Activated CD4-positive, alpha-beta T cell treated with anti-CD3 and anti-CD28 coated beads, Interleukin-2, amount 50 U/mL, for 48 hours (primary cell): ENCODE measurements around the gene CCL24.
"Not testable (repeated sequence)": the region's sequence is repeated elsewhere in the genome, so short reads cannot be mapped to it uniquely, and the experiment has no call there.

ENCODE experiments used
- DNase-seq, 2 experiments: peaks; one replicate each; pipeline ENCODE4 v3.0.0-alpha.2; 2020

Gene CCL24

DNA sequence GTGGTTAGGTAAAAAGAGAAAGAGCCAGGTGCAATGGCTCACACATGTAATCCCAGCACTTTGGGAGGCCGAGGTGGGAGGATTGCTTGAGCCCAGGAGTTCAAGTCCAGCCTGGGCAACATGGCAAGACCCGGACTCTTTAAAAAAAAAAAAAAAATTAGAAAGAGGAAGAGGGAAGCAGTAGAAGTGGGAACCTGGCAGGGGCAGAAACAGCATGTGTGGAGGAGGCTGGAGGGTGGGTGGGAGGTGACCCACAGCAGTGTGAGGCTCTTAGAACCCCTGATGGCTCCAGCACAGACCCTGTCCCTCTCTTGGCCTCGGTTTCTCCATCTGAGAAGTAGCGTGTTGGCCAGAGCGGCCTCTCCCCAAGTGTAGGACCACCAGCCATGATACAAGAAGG lies 4.9 kb upstream of the CCL24 start:
- DNase-seq: no peak

DNA sequence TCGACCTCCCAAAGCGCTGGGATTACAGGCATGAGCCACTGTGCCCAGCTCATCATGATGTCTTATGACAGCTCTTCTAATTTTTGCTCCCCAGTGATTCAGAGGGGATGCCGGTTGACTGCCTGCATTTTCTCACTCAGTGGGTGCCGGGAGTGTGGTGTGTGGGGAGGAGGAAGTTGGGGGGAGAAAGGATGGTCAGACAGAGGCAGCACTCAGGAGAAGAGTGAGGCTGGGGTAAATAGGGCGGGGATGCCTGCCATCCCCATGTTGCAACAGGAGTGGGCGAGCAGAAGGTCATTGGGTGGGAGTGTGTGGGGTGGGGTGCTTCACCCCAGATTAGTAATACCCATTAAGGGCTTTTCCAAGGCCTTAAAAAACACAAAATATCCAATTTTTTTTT lies 3.5 kb upstream of the CCL24 start:
- DNase-seq: no peak

DNA sequence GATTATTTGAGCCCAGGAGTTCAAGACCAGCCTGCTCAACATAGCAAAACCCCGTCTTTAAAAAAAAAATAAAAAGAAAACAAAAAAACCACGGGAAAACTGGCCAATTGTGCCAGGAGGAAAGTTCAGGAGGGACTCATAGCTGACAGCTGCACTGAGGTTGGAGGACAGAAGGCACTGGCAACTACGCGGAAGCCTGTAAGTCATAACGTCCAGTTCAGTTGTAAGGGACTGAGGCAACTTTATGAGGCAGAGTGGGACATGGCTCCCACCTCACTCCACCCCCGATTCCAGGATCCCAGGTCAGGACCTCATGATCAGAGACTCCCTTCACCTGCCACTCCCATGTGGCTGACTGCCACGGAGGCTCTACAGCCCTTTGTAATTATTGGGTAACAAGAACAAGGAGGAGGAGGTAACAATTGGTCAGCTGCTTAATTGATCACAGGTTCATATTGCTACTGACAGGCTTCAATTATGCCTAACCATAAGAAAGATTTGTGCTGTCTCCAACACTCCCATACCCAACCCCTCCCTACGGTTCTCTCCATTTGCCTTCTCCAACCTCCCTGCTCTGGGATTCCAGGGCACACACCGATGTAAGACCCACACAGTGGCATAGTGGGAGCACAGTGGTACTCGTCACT lies 1.9 kb upstream of the CCL24 start:
- DNase-seq: no peak

DNA sequence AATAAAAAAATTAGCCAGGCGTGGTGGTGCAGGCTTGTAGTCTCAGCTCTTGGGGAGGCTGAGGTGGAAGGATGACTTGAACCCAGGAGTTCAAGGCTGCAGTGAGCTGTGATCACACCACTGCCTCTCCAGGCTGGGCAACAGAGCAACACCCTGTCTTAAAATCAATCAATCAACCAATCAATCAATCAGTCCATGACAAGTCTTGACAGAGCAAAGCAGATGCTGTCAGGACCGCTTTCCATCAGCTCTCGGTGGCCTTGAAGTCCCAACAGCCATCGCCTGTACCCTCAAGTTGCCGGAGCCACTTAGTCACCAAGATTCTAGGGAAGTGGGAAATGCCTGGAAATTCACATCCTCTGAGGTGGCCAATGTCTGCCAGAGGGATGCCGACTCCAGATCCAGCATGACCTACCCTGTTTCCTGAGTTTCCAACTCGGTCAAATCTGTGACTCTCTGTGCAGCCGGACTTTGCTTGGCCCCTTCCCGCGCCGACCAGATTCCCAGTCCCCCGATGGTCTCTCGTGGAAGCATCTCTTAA lies 871 bp upstream of the CCL24 start:
- no peak for DNase-seq

DNA sequence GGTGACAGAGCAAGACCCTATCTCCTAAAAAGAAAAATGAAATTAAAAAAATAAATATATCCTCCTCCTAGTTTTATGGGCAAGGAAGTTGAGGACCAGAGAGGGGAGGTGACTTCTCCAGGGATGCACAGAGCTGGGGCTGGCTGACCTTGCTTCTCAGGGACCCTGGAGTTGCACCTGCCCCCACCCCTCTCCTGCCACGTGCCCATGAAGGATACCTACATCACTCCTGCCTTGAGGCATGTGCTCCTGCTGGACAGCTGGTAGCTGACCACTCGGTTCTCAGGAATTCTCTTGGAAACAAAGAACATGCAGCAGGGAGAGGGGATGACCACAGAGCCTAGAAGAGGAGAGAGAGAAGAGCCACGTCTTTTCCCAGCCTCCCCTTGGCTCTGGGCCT lies 522 bp downstream of the CCL24 start:
- DNase-seq: no peak

DNA sequence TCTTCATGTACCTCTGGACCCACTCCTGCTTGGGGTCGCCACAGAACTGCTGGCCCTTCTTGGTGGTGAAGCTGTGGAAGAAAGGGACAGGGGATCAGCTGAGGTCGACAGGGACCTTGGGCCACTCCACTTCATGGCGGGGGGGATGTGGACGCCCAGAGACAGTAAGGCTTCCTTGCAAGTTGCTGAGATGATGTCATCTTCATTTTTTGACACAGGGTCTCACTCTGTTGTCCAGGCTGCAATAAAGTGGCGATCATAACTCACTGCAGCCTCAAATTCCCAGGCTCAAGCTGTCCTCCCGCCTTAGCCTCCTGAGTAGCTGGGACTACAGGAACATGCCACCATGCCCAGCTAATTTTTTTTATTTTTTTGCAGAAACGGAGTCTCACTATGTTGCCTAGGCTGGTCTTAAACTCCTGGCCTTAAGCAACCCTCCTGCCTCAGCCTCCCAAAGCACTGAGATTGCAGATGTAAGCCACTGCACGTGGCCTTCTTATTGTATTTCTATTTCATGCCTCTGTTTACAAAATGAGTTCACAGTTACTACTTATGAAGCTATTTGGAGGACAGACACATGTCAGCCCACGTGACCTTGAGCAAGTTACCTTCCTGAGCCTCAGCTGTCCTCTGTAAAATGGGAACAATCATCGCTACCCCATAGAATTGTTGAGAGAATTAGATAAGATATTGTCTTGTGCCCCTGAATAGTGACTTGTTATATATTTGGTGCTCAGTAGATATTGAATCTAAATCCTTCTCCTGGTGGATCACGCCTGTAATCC lies 1.5 kb downstream of the CCL24 start:
- DNase-seq: no peak

DNA sequence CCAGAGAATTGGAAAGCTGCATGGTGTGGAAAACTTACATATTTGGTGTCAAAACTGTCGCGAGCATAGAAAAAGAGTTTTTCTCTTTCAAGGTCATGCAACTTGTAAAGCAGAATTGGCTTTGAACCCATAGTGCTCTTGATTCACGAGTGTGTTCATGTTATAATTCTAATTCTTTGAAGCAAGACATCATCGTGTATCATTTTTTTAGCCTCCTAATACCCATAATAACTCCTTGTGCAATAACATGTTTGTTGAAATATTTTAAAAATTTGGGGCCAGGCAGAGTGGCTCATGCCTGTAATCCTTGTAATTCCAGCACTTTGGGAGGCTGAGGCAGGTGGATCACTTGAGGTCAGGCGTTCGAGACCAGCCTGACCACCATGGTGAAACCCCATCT lies 4.2 kb downstream of the CCL24 start:
- no peak for DNase-seq

DNA sequence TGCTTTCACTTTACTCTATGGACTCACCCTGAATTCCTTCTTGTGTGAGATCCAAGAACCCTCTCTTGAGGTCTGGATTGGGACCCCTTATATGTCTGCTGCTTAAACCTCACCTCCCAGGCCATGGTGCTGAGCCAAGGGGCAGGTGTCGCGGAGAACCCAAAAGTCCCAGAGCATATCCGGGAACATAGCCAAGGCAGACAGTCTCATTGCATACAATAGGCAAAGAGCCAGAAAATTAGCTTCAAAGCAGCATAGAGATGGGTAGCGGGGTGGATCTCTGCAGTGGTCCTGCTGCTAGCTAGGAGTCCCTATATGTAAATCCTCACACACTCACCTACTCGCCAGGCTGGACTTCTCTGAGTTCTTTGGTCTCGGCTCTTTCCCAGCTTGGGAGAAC lies 5.5 kb downstream of the CCL24 start:
- DNase-seq: no peak

DNA sequence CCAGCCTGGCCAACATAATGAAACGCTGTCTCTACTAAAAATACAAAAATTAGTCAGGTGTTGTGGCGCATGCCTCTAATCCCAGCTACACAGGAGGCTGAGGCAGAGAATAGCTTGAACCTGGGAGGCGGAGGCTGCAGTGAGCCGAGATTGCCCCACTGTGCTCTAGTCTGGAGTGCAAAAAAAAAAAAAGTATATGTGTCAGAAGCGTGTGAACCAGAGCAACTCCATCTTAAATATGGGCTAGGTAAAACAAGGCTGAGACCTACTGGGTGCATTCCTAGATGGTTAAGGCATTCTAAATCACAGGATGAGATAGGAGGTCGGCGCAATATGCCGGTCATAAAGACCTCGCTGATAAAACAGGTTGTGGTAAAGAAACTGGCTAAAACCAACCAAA lies 6.2 kb downstream of the CCL24 start:
- DNase-seq: no peak

DNA sequence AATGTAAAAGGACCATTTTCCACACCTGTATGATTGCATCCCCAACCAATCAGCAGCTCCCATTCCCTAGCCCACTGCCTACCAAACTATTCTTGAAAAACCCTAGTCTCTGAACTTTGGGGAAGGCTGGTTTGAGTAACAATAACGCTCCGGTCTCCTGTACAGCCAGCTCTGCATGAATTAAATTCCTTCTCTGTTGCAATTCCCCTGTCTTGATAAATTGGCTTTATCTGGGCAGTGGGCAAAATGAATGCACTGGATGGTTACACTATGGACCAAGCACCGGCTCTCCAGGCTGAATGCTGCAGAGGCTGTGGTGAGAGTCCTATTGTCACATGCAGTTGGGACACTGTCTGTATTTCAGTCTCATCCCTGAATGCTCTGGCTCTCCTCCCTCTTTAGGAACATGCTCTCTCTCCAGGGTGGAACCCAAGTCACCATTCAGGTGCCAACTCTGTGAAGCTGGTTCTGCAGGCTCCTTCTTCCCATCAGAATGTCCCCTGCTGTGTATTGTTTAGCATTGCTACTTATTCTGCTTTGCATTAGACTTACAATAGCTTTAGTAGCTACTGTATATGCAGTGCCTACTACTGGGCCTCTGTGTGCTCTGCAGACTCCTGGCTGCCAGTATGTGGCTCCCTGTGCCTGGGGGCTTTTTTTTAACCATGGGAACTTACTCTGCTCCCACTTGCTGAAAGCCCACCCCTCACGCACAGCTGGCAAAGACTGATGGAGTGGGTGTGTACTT lies 6.9 kb downstream of the CCL24 start:
- DNase-seq: no peak

DNA sequence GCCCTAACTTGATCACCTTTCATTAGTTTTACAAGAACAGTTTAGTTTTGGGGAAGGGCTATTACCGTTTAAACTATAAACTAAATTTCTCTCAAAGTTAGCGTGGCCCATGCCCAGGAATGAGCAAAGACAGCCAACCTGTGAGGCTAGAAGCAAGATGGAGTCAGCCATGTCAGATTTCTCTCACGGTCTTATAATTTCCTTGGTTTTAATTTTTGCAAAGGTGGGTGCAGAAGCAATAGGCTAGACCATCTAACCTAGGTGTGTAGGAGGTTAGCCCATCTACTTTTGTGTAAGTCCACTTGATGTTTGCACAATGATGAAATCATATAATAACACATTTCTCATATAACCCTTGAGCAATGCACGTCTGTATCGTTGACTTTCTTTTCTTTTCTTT lies 8.9 kb downstream of the CCL24 start:
- DNase-seq: no peak

DNA sequence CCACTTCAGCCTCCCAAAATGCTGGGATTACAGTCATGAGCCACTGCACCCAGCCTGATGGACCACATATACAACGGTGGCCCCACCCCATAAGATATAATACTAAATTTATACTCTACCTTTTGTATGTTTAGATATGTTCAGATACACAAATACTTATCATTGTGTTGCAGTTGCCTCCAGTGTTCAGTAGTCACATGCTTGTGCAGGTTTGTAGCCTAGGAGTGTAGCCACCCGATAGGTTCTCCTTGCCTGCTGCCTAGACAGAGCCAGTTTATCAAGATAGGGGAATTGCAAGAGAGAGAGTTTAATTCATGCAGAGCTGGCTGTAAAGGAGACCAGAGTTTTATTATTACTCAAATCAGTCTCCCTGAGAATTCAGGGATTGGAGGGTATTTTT lies 9.6 kb downstream of the CCL24 start:
- no peak for DNase-seq

DNA sequence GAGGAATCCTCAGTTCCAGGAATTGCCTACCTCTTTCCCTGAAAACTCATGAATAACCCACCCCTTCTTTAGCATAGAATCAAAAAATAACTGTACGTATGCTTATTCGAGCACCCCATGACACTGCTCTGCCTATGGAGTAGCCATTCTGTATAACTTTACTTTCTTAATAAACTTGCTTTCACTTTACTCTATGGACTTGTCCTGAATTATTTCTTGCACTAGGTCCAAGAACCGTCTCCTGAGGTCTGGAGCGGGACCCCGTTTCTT lies 11.1 kb downstream of the CCL24 start:
- no peak for DNase-seq

DNA sequence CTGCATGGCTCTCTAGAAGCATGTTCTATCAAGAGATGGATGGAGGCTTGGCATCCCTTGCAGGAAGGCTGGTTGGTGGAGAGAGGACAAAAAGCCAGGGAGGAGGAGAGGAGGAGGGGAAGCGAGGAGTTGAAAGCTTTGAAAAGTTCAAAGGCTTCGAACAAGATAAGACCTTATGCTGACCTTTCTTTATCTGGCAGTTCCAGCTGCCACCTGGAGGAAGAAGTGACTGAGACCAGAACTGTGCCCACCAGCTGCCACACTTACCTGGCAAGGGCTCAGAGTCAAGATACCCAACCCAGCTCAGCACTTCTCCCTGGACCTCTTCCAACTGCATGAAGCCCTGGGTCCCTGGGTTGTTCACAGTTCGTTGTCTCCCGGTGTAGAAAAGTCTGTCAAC lies 14.8 kb downstream of the CCL24 start:
- no peak for DNase-seq

DNA sequence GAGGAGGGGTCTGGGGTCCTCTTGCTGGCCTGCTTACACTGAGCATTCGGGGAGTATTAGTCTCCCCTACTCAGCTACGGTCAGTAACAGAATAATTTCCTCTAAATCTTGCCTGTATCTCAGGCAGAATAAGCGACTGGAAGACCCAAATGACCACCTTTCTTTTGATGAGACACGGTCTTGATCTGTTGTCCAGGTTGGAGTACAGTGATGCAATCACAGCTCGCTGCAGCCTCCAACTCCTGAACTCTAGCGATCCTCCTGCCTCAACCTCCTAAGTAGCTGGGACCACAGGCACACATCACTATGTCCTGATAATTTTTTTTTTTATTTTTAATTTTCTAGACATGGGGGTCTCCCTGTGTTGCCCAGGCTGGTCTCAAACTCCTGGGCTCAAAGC lies 17.2 kb downstream of the CCL24 start:
- no peak for DNase-seq

DNA sequence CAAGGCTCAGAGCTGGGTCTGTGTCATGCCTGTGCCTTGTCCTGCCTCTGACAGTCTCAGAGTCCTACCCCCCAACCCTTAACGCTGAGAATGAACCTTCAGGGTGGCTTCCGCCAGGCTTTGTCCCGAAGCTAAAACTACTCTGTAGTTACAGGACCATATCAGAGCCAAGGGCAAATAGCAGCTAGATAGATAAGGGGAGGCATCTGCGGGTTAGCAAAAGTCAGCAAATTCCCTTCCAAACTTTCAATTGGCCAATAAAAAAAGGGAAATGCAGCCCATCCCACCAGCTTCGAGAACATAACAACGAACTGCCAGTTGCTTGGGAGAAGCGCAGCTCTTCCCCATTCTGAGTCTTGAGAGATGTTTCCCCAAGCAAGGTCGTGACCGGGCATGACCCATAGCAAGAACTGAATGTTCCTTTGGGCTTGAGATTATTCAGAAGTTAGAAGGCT lies 17.7 kb downstream of the CCL24 start:
- no peak for DNase-seq

DNA sequence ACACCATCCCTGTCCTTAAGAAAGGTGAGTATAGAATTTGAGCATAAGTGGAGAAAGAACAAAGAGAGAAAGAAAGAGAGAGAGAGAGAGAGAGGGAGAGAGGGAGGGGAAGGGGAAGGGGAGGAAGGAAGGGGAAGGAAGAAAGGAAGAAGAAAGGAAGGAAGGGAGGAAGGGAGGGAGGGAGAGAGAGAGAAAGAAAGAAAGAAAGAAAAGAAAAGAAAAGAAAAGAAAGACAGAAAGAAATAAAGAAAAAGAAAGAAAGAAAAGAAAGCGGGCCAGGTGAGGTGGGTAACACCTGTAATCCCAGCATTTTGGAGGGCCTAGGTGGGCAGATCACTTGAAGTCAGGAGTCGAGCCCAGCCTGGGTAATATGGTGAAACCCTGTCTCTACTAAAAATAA lies 19.9 kb downstream of the CCL24 start:
- no peak for DNase-seq

DNA sequence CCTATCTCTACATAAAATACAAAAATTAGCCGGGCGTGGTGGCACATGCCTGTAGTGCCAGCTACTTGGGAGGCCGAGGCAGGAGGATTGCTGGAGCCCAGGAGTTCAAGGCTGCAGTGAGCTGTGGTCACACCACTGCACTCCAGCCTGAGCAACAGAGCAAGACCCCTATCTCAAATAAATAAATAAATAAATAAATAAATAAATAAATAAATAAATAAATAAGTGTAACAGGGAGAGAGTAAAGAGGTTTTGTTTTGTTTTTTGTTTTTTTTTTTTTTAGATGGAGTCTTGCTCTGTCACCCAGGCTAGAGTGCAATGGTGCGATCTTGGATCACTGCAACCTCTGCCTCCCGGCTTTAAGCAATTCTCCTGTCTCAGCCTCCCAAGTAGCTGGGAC lies 21.0 kb downstream of the CCL24 start:
- DNase-seq: not testable (repeated sequence)

DNA sequence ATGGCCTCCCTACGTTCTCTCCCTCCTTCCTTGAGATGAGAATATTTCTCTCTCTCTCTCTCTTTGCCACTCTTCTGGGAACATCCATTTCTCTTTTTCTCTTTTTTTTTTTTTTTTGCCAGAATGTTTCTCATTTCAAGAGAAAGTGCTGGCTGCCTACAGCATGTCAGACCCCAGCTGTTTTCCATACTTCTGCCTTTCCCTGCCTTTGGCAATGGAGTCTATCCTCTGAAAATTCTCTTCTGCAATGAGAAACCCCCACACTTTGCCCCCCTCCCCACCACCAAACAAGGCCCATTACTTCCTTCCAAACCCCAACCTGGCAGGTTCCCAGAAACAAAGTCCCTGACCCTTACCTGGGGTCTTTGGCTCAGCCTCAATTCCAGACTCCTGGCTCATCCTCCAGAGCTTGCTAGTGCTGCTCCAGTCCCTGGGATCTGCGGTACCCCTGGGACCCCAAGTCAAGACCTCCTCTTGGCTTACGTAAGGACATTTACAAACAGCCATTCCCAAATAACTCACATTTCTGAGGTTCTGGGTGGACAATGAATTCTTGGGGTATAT lies 24.2 kb downstream of the CCL24 start:
- no peak for DNase-seq

DNA sequence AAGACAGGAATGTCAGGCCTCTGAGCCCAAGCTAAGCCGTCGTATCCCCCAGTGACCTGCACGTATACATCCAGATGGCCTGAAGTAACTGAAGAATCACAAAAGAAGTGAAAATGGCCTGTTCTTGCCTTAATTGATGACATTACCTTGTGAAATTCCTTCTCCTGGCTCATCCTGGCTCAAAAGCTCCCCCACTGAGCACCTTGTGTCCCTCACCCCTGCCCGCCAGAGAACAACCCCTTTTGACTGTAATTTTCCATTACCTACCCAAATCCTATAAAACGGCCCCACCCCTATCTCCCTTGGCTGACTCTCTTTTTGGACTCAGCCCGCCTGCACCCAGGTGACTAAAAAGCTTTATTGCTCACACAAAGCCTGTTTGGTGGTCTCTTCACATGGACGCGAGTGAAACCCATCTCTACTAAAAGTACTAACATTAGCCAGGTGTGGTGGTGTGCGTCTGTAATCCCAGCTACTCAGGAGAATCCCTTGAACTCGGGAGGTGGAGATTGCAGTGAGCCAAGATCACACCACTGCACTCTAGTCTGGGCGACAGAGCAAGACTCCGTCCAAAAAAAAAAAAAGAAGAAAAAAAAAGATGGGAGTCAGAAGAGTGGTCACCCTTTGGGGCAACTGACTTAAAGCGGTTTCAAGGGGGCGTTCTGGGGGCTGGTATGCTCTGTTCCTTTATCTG lies 25.3 kb downstream of the CCL24 start:
- DNase-seq: not testable (repeated sequence)

DNA sequence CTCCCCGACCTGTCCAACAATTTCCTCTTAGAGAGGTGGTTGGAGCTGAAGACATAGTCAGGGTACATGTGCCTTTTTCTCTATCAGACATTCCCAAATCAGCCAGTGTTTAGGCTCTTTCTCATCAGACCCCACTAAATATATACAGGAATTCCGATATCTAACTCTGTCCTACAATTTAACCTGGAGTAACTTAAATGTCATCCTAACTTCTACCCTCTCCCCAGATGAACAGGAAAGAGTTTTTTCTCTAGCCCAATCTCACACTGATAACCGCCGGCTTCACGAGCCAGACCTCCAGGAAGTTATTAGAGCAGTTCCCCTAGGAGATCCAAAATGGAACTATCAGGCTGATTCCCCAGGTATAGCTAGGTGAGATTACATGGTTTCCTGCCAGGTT lies 30.5 kb downstream of the CCL24 start:
- DNase-seq: not testable (repeated sequence)

DNA sequence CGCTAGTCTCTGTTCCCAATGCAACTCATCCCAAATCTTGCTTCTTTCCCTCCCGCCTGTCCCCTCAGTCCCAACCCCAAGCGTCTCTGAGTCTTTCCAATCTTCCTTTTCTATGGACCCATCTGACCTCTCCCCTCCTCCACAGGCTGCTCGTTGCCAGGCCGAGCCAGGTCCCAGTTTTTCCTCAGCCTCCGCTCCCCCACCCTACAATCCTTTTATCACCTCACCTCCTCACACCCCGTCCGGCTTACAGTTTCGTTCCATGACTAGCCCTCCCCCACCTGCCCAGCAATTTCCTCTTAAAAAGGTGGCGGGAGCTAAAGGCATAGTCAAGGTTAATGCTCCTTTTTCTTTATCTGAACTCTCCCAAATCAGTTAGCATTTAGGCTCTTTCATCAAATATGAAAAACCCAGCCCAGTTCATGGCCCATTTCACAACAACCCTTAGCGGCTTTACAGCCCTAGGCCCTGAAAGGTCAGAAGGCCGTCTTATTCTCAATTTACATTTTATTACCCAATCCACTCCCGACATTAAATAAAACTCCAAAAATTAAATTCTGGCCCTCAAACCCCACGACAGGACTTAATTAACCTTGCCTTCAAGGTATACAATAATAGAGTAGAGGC lies 32.8 kb downstream of the CCL24 start:
- DNase-seq: not testable (repeated sequence)

DNA sequence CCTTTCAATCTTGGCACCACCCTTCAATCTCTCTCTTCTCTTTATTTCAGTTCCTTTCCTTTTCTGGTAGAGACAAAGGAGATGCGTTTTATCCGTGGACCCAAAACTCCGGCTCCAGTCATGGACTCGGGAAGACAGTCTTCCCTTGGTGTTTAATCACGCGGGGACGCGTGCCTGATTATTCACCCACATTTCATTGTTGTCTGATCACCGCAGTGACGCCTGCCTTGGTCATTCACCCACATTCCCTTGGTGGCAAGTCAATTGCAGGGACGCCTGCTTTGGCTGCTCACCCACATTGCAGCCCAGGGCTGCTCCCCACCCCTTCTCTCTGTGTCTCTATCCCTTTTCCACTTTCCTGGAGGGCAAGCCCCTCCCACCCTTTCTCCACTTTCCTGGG lies 34.1 kb downstream of the CCL24 start:
- DNase-seq: not testable (repeated sequence)
